ENCODE results near the gene RASAL2.

DNA sequence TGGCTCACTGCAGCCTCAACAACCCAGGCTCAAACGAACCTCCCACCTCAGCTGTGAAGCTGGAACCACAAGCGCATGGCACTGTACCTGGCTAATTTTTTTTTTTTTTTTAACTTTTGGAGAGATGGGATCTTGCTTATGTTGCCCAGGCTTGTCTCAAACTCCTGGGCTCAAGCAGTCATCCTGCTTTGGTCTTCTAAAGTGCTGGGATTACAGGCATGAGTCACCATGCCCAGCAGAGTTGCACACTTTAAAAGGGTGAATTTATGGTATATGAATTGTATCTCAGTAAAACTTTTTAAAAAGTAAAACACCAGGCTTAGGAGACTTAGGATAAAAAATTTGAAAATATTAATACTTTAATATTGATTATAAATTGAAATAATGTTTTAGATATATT lies 303.8 kb downstream of the RASAL2 start:
- TF ChIP-seq, protein P1, sequence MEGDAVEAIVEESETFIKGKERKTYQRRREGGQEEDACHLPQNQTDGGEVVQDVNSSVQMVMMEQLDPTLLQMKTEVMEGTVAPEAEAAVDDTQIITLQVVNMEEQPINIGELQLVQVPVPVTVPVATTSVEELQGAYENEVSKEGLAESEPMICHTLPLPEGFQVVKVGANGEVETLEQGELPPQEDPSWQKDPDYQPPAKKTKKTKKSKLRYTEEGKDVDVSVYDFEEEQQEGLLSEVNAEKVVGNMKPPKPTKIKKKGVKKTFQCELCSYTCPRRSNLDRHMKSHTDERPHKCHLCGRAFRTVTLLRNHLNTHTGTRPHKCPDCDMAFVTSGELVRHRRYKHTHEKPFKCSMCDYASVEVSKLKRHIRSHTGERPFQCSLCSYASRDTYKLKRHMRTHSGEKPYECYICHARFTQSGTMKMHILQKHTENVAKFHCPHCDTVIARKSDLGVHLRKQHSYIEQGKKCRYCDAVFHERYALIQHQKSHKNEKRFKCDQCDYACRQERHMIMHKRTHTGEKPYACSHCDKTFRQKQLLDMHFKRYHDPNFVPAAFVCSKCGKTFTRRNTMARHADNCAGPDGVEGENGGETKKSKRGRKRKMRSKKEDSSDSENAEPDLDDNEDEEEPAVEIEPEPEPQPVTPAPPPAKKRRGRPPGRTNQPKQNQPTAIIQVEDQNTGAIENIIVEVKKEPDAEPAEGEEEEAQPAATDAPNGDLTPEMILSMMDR (IDR thresholded peaks at IDR 0.05) = no peak
- TF ChIP-seq POLR2A (IDR thresholded peaks at IDR 0.05) = no peak
